NCI-H128 (cell line): ENCODE results near the gene PAX2.

Experiments
- DNase-seq: peaks from one replicate; lab custom pipeline; 2025; ENCODE audit not compliant: unreplicated experiment; lab: John Stamatoyannopoulos, UW

PAX2 gene

GRCh38 chr10:100750291-100751210, 5.2 kb downstream of the PAX2 start:
- DNase-seq, result no peak

GRCh38 chr10:100751211-100751933, 6.0 kb downstream of the PAX2 start:
- no peak for DNase-seq

- no peak for DNase-seq
These were observed 10.4 kb downstream of the PAX2 start for GRCh38 chr10:100755821-100756220.

GRCh38 chr10:100759331-100759730, 13.9 kb downstream of the PAX2 start:
- no peak for DNase-seq

GRCh38 chr10:100760726-100761125, 15.3 kb downstream of the PAX2 start:
- DNase-seq, result no peak

- no peak for DNase-seq
These were observed 15.8 kb downstream of the PAX2 start for GRCh38 chr10:100761191-100761590.

GRCh38 chr10:100763043-100763747, 17.8 kb downstream of the PAX2 start:
- DNase-seq, result no peak

GRCh38 chr10:100766693-100767421, 21.5 kb downstream of the PAX2 start:
- no peak for DNase-seq

GRCh38 chr10:100767422-100767775, 22.0 kb downstream of the PAX2 start:
- no peak for DNase-seq

GRCh38 chr10:100769481-100769880, 24.1 kb downstream of the PAX2 start:
- no peak for DNase-seq

GRCh38 chr10:100773646-100774045, 28.3 kb downstream of the PAX2 start:
- no peak for DNase-seq

GRCh38 chr10:100774223-100774622, 28.8 kb downstream of the PAX2 start:
- no peak for DNase-seq

- DNase-seq, result no peak
These were observed 29.5 kb downstream of the PAX2 start for GRCh38 chr10:100774876-100775275.

- no peak for DNase-seq
These were observed 30.0 kb downstream of the PAX2 start for GRCh38 chr10:100775386-100775785.

GRCh38 chr10:100775871-100776270, 30.5 kb downstream of the PAX2 start:
- no peak for DNase-seq

- no peak for DNase-seq
These were observed 31.3 kb downstream of the PAX2 start for GRCh38 chr10:100776671-100777070.

GRCh38 chr10:100779329-100779728, 33.9 kb downstream of the PAX2 start:
- DNase-seq, result no peak

- no peak for DNase-seq
These were observed 34.9 kb downstream of the PAX2 start for GRCh38 chr10:100780324-100780723.

- no peak for DNase-seq
These were observed 35.8 kb downstream of the PAX2 start for GRCh38 chr10:100781145-100781665.

- no peak for DNase-seq
These were observed 37.3 kb downstream of the PAX2 start for GRCh38 chr10:100782461-100783244.
